Suppressor macrophage (primary cell): Measurements from ENCODE around the gene NT5C3A.
"Not testable (repeated sequence)": the region's sequence is repeated elsewhere in the genome, so short reads cannot be mapped to it uniquely, and the experiment has no call there.

Experiments
- DNase-seq, 4 experiments: peaks; one replicate each; pipeline ENCODE4 v3.0.0-alpha.2; 2020 to 2022

NT5C3A gene

DNA sequence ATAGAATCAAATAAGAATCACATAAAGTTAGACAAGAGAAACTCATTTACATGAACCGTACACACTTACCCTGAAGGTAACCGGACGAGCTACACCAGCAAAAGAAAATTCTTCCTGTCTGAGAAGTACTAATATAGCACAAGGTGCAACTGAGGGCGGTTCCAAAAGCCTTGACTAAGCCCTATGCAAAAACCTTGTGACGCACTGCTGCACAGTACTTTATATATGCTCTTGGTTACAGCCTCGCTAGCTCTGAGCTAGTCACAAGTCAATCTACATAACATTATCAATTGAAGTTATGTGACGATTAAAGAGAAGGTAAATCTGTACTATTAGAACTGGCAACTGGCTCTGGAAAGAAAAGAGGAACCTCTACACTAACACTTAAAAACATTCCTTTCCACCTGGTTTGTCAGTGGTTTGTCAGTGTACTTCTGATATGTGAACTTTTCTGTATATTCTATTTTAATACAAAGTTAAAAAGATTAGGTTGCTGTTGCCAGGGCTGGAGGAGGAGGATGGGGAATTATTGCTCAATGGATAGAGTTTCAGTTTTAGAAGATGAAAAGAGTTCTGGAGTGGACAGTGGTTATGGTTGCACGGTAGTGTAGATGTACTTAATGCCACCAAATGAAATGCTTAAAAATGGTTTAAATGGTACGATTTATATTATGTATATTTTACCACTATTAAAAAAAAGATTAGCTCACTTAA, 21.6 kb downstream of the NT5C3A start:
- DNase-seq, result peak; percentile 49 to 64 (median 60)

DNA sequence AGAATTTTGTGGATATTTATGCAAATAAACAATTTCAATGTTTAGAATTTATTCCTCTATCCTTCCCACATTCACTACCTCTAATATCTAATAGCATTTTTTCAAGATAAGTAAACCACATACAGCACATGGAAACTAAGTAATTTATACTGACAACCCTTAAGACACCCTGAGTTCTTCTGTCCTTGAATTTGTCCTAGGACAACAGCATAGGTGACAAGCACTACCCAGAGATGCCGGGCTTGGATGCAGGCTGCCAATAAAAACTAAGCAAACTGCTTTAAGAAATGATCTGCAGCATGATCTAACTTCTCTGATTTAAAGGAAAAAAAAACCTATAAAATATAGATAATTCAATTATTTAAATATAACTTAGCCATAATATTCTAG, 22.7 kb downstream of the NT5C3A start:
- no peak for DNase-seq

DNA sequence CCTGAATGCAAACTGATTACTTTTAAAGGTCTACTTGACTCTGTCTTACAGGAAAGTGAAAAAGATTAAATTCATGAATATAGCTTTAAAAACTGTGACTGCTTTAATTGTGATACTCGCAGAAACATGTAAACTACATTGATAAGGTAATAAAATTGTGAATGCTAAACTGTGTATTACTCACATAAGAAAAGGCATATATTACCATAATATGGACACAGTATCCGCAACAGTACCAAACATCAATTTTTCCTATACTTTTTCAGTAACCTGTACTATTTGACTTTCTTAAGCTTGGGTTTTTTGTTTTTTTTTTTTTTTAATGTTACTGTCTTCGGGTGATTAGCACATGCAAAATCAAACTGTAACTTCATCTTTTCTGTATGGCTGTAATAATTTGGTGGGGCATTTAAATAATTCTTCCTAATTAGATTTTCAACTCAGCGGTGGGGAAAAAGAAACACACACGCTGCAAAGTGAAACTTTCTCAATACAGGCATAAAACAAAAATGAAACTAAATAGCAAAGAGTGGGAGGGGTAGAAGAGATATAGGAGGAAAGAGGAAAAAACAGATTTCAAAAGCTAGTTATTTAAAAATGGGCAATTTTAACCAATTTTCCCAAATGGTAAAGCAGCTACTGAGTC, 23.2 kb downstream of the NT5C3A start:
- peak in 3 of 4 experiments; percentile 8 to 62 (median 50) for DNase-seq

DNA sequence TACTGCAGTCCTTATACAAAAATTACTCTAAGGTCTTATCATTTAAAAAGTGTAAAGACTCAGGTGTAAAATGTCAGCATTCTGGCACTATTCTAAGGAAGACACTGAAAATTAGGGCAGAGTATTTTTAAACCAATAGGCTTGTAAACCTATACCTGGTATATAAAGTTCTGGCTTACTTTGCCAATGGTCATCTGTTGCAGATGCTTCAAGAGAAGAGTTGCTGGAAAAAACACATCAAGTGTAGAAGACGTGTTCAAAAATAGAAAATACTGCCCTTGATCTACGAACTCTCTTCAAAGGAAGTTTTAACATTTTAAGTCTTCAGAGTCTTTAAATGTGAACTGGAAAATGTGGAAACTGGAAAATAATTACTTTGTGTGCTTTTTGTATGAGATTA, 23.9 kb downstream of the NT5C3A start:
- no peak for DNase-seq

DNA sequence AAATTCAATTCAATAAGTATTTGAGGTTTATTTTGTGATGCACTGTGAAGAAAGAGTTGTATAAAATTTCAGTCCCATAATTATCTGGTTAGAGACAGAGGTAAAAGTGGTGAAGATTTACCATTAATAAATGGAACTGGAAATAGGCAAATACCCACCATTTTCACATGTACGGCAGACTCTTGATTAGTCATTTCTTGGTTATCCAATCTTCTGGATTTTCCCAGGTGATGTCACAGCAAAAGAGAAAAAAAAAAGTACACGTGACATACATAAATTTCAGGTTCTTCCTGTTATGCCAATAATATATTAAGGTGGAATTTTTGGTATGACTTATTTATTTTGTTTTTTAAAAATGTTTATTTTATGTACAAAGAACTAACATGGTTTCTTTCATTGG, 26.8 kb downstream of the NT5C3A start:
- no peak for DNase-seq

DNA sequence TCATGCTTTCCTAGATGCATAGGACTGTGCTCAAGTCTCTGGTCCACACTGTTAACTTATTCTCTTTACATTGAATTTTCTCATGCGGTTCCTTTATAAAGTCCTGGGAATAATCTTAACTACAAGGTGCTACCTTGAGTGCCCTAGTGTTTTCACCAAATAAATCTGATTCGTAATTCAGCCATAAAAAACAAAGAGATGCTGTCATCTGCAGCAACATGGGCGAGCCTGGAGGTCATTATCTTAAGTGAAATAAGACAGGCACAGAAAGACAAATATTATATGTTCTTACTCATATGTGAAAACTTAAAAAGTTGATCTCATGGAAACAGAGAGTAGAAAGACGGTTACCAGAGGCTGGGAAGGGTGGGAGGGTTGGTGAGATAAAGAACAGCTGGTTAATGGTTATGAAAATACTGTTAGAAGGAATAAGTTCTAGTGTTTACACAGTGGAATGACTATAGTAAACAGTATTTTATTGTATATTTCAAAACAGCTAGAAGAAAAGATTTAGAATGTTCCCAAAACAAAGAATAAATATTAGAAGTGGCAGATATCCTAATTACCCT, 38.3 kb downstream of the NT5C3A start:
- DNase-seq, result no peak

DNA sequence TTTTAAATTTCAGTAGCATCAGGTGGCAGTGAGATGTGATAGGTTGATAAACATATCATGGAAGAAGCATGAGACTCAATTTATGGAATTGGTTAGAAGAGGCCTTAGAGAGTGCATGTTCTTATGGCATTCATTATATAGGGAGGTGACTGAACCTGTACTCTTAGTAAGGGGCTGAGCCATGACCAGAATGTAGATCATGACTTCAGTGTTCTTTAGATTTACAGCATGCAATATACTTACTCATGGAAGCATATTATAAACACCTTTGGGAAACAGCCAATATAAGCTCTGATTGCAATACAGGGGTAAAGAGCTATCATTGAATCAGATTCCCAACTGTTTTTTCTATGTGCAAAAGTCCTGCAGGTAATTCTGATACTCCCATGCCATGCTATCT, 50.2 kb downstream of the NT5C3A start:
- no peak for DNase-seq

DNA sequence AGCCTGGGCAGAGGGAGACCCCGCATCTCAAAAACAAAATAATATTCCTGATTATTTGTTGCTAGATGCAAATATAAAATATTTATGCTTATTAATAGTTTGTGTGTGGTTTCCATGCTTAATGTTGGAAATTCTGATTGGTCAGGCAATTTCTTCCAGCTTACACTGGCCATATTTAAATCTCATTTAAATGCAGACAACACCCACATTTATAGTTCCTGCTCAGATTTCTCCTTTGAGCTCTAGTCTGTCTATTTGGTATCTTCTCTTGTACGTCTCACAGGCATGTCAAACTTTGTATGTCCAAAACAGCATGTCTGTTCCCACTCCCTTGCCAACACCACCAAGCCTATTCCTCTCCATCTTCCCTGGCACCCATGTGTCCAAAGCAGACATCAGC, 52.8 kb downstream of the NT5C3A start:
- no peak for DNase-seq

DNA sequence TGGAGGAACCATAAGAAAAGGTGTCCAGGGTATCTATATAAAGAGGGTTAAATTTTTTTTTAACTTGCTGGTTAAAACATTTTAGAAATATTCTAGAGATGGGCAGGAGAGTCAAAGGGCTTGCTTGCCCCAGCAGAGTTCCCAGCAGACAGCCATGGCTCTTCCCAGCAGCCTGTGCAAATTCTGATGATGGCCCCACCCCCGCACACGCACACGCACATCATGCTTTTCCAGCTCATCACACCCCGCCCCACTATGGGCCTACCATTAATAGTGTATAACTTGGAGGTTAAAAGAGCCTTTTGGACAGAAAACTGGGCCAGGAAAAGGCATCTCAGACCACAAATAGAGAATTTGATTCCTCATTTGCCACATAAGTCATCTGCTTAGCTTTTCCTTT, 56.9 kb downstream of the NT5C3A start:
- not testable (repeated sequence) for DNase-seq

DNA sequence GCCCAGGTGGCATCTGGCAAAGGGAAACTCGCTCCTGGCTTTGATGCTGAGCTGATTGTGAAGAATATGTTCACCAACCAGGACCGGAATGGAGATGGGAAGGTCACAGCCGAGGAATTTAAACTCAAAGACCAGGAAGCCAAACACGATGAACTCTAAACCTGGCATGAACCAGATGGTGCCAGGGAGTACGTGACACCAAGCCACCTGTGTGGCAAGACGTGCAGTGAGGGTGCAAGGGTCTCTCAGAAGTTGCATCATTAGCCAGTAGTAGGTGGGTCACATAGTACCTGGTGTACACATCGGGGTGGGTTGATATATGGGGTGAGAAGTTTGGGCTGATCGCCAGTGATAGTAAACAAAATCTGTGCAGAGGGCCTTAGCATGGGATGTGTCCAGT, 57.4 kb downstream of the NT5C3A start:
- not testable (repeated sequence) for DNase-seq

DNA sequence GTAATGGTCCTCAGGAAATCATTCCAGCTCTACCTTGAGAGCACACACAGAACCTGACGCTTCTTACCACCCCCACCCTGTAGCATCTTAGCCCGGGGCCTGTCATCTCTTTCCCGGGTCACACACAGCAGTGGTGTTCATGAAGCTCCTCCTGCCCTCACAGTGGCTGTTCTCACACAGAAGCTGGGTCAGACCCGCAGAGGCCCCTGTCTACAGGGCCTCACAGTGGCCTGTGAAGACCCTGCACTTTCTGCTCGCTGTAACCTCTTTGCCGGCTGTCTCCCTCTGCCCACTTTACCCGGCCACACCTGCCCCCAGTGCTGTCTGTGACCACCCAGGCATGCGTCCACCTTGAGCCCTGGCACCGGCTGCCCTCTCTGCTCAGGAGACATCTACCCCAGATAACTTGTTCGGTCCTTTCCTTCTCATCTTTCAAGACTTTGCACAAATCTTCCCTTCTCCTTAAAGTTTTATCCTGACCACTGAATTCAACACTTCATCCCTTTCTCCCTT, 58.4 kb downstream of the NT5C3A start:
- DNase-seq, result not testable (repeated sequence)

DNA sequence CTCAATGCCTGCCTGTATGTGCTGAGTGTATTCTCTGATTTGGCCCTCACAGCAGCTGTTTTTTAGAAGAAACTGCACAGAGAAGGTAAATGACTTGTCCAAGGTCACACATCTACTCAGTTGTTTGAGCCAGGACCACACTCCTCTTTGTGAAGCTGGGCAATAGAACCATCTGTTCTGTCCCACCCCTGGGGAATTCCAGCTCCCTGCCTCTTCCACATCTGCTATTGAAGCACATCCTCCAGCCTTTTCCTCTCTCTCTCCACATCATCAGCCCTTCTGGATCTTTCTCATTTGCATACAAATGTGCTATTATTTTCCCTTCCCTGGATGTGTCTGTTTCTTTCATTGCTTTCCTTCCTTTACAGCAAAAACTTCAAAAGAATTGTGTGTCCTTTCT, 59.5 kb downstream of the NT5C3A start:
- DNase-seq, result not testable (repeated sequence)

DNA sequence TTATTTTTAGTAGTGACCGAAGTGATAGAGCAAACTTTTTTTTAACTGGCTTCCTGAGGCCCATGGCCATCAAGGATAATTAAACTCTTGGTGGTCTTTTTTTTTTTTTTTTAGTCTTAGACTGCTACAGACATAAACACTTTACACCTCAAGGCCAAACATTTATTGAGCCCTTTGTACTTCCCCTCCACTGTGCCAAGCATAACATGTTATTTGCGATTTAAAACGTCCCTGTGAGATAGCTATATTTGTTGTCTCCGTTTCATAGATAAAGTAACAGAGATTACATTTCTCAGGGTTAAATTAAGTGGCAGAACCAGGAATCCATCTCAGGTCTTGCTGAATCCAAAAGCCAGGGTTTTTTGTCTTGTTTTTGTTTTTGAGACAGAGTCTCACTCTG, 63.2 kb downstream of the NT5C3A start:
- DNase-seq, result not testable (repeated sequence)

DNA sequence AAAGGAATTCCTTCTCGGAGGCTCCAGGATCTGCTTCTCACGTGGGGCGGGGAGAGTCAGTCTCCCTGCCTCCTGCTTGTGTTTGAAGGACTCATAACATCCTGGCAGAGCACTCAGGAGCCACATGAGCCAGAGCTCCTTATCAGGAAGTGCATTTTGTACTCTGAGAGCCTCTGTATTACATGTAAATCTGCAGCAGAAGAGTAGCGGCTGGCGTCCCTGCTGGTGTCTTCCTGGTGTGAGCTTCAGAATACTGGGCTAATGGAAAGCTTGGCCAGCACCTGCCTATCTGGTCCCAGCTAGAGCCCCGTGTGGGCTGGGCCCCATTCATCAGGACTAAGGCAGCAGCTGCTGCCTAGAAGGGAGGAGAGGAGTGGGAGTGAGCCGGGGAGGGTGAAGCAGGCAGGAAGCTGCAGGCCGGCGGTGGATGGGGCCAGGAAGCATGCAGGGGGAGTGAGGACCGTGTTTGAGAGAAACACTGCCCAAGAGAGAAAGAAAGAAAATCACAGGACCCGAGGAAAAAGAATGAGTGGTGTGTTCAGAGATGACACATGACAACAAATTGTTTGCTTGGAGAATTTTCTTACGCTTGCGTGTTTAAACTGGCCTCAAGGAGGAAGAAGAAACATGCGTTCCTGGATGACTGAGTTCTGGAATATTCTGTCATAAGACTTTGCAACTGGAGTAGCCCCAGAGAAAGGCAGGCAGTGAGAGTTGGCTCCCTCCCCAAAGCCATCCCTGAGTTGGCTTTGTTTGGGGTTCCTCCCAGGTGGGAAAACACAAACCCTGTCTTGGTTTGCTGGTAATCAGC, 64.0 kb downstream of the NT5C3A start:
- DNase-seq, result peak in 3 of 4 experiments; percentile 7 to 16 (median 14)

DNA sequence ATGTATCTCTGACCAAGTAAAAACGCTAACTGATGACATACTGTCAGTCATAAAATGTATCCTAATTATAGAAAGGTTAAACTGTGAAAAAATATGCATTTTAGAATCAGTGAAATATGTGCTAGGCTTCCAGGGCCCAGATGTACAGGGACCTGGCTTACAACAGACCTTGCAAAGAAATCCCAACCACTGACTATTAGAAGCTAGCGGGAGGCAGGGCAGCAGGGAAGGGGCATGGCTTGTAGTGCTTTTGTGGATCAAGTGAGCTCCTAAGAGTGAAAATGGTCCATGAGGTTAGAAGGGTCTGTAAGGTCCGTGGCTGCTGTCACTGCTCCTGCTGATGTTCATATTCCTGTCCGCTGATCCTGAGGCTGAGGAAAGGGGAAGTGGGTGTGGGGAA, 64.6 kb downstream of the NT5C3A start:
- not testable (repeated sequence) for DNase-seq

DNA sequence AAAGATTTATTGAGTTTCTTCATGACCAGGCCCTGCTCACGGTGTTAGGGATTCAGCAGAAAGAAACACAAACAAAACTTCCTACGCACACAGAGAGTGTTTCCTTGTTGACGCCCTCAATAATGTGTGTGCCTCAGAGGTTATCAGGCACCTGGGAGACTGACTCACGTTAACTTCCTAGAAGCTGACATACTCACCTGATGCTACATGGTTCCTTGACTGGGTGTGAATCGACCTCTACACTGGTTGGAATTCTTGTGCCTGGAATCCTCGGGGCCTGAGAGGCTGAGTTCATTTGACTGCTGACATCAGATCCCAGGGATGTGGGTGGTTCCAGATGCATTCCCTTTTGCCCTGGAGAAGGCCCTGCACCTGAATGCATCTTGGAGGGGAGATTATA, 69.8 kb downstream of the NT5C3A start:
- DNase-seq, result not testable (repeated sequence)

DNA sequence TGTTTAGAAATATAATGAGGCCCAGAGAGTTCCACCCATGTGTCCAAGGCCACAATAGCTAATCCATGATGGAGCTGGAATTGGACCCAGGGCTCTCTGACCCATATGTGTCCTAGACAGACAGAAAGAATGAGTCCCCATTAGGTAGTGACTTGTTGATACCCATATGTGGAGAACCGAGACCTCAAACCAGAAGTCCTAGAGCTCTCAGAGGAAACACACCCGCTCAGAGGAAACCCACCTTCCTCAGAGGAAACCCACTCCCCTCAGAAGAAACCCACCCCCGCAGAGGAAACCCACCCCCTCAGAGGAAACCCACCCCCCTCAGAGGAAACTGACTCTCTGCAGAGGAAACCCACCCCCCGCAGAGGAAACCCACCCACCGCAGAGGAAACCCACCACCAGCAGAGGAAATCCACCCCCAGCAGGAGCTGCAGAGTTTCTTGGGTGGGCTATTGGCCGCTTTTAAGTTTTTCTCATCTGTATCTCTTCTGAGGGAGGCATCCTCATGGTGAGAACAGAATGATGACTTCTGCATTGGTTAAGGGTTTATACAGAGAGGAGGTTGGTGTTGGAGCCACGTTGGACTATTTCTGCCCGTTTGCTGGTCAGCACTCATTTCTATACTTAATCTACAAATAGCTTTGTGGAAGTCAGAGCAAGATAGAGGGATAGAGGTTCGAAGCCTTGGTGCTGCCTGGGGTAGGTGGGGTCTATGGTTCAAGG, 70.4 kb downstream of the NT5C3A start:
- DNase-seq, result not testable (repeated sequence)

DNA sequence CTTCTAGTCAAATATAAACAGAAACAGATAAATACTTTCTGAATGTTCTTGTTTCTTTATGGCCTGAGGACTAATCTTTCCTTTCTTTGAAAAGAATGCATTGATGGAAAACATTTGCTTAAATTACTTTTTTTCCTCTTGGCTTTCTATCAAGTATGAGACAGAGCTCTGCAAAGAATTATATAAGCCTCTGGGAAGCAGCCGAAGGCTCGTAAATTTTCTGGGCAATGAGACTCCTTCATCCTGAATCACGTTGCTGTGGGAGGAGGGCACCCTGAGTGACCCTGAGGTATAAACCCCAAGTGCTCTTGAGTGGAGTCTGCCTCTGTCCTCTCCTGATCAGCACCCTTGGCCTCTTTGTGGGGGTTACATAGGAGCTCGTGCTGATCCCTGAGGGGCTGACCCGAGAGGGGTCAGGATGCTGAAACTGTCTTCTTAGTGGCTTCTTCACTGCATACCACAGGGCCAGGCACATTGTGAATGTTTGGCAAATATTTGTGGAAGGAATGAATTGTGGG, 71.4 kb downstream of the NT5C3A start:
- DNase-seq, result not testable (repeated sequence)

DNA sequence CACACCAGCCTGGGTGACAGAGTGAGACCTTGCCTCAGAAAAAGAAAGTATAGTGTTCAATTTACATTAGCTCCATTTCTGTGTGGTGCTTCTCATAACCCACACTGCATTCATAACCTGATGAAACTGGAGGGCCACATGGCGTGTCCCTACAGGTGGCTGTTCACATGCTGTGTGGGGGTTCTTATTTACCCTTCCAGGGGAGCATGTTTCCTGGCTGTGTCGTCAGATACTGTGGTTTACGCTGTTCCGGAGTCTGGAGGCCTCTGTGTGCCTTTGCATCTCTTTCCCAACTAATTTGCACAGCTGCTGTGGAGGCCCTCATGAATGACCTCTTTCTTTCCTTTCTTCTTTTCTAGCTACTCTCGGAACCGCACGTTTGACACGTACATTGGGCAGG, 74.4 kb downstream of the NT5C3A start:
- DNase-seq, result not testable (repeated sequence)

DNA sequence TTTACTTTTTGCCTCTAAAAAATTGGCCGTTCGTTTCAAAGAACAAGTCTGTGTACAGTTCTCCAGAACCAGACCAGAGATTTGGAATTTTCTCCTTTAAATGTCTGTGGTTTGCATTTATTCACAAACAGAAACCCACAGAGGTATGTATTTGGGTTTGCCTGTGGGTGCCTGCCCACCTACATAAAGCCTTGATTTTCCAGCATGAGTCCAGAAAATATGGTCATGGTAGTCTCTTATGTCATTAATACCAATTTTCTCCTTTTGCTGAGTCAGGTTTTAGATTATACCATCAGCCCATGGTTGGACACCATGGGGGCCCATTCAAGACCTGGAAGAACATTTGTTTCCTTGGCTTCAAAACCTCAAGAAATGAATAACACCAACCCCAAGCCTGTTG, 82.7 kb downstream of the NT5C3A start:
- DNase-seq, result not testable (repeated sequence)

DNA sequence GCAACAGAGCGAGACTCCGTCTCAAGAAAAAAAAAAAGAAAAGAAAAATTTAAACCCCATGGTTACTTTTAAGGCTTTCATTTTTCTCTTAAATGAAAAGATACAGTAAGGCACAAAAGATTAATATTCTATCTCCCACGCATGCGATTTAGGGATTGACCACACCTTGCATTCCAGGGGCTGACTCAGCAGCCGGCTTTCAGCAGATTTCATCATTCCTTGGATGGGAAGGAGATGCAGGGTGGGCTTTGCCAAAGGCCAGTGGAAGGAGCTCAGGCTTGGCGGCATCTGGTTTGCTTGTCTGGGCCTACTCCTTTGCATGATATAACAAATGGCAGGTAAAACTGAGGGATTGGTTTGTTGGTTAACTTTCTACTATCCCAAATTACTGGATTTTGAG, 83.3 kb downstream of the NT5C3A start:
- not testable (repeated sequence) for DNase-seq

DNA sequence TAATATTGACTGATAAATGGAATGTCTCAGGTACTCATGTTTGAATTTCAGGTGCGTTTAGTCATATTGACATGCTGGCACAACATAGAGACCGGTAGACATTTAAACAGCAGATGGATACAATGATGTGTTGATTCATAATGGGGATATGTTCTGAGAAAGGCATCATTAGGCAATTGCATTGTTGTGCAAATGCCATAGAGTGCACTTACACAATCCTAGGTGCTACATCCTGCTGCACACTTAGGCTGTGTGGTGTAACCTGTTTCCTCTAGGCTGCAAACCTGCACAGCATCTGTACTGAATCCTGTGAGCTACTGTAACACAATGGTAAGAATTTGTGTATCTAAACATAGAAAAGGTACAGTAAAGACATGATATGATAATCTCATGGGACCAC, 85.4 kb downstream of the NT5C3A start:
- not testable (repeated sequence) for DNase-seq
